ENCODE results near the gene TAS1R3. TPM values are rescaled to one million over a fixed set of nuclear protein-coding genes. Genes with fewer than 3 reads are reported as not detected.

TAS1R3 gene
- total RNA-seq, 1 experiment from 2014 or later: 0.07 TPM

GRCh38 chr1:1303736-1304135 is 27.3 kb upstream of the TAS1R3 start:
- ChIA-PET CTCF (interaction anchor here (1.7 kb wide), 1 partner anchor 181 kb away, joined by 4 read pairs; no protein-coding TSS in a partner anchor), POLR2A (no interaction called here), RAD21 (ENCODE audit: low non-redundant PET in 1 of 2, low total read pairs in 2 of 2, uncharacterized antibody in 2 of 2, unreplicated experiment in 2 of 2) (no interaction called here)
- no peak overlapping the region for H2AFZ ChIP-seq (ENCODE audit: low read depth, low read length, poor library complexity, severe bottlenecking)
- peaks cover 13% of the 10 kb centered on the region for H3K79me2 ChIP-seq (ENCODE audit: insufficient read depth, low read length)
- H3K9me2 ChIP-seq (ENCODE audit: insufficient read depth): no peaks in the 10 kb centered on the region
- no TSS peak for BruUV-seq (replicated peaks)
- H4K20me1 ChIP-seq (ENCODE audit: insufficient read depth): no peaks in the 10 kb centered on the region
- peak overlapping the region; percentile 99; the same call in 1 of the 2 replicates for H3K27ac ChIP-seq (ENCODE audit: low read depth, low read length)
- no peaks in the 10 kb centered on the region for H3K36me3 ChIP-seq (ENCODE audit: control insufficient read depth in 1 of 2, insufficient read depth in 2 of 2, low read length in 2 of 2)
- peak overlapping the region; percentile 99; the same call in 1 of the 2 replicates for H3K4me2 ChIP-seq (ENCODE audit: low read length)
- no peak overlapping the region for H3K4me3 ChIP-seq (replicated peaks in 1 of 2; ENCODE audit: low read depth in 1 of 2, low read length in 2 of 2)
- H3K9ac ChIP-seq (ENCODE audit: low read length): peak overlapping the region; percentile 79; the same call in 1 of the 2 replicates
- no peaks in the 10 kb centered on the region for H3K9me3 ChIP-seq (ENCODE audit: control insufficient read depth in 1 of 2, insufficient read depth in 1 of 2, low read depth in 1 of 2, low read length in 2 of 2)
- intact Hi-C loops (cut with micrococcal nuclease): loop anchor here (2.0 kb wide), 1 partner anchor 71 kb away; the partner anchor contains the start of gene AURKAIP1
- DNase-seq (ENCODE audit: low read depth, low spot score) (no peak), ATAC-seq (no peak)
- peaks cover 29 to 47% of the 10 kb centered on the region in 2 experiments for H3K4me1 ChIP-seq (ENCODE audit: control insufficient read depth in 1 of 2, insufficient read depth in 2 of 2, low read length in 2 of 2)
- no peaks in the 10 kb centered on the region for H3K27me3 ChIP-seq (ENCODE audit: insufficient read depth, low read length)
- TF ChIP-seq POLR2AphosphoS5 (IDR thresholded peaks at IDR 0.05; ENCODE audit: low read depth, low read length): no peak

GRCh38 chr1:1304331-1305299 is 26.5 kb upstream of the TAS1R3 start:
- H3K79me2 ChIP-seq (ENCODE audit: insufficient read depth, low read length): peaks cover 21% of the 10 kb centered on the region

More at GRCh38 chr1:1304331-1305299, 26.5 kb upstream of the TAS1R3 start:
- H3K9me2 ChIP-seq (ENCODE audit: insufficient read depth): no peaks in the 10 kb centered on the region
- H3K9ac ChIP-seq (ENCODE audit: low read length): peak overlapping the region; percentile 79
- POLR2A ChIA-PET: interaction anchor here (1.1 to 1.2 kb wide), 2 partner anchors 71 to 230 kb away, joined by 4 to 5 read pairs; partner anchors contain the start of genes AURKAIP1 and RNF223
- intact Hi-C loops (cut with micrococcal nuclease): loop anchor here (2.0 to 5.0 kb wide), 2 partner anchors 43 to 70 kb away; partner anchors contain the start of genes AURKAIP1 and DVL1
- H2AFZ ChIP-seq (ENCODE audit: low read depth, low read length, poor library complexity, severe bottlenecking): no peak overlapping the region
- no peak for DNase-seq (ENCODE audit: low read depth, low spot score)
- no peaks in the 10 kb centered on the region for H3K9me3 ChIP-seq (ENCODE audit: control insufficient read depth in 1 of 2, insufficient read depth in 1 of 2, low read depth in 1 of 2, low read length in 2 of 2)
- peaks cover 29 to 50% of the 10 kb centered on the region in 2 experiments for H3K4me1 ChIP-seq (ENCODE audit: control insufficient read depth in 1 of 2, insufficient read depth in 2 of 2, low read length in 2 of 2)
- peak; percentile 44 for ATAC-seq
- TF ChIP-seq ZBTB33 (IDR thresholded peaks at IDR 0.05; ENCODE audit: extremely low read depth, insufficient replicate concordance, low read length) (no peak), POLR2AphosphoS5 (IDR thresholded peaks at IDR 0.05; ENCODE audit: low read depth, low read length) (peak; percentile 44), POLR2A (IDR thresholded peaks at IDR 0.05; ENCODE audit: borderline replicate concordance, extremely low read depth, insufficient read depth, insufficient read length) (peak; percentile 23), ZFX (IDR thresholded peaks at IDR 0.05) (peak; percentile 77; the same call in 1 of the 2 replicates)
- no TSS peak for BruUV-seq (replicated peaks)
- peak overlapping the region; percentile 99 for H3K4me2 ChIP-seq (ENCODE audit: low read length)
- H3K27me3 ChIP-seq (ENCODE audit: insufficient read depth, low read length): no peaks in the 10 kb centered on the region
- H3K36me3 ChIP-seq (ENCODE audit: control insufficient read depth in 1 of 2, insufficient read depth in 2 of 2, low read length in 2 of 2): no peaks in the 10 kb centered on the region
- peak overlapping the region; percentile 60 to 86 for H3K4me3 ChIP-seq (replicated peaks in 1 of 2; ENCODE audit: low read depth in 1 of 2, low read length in 2 of 2)
- CTCF ChIA-PET: interaction anchor here (0.7 to 1.7 kb wide), 4 partner anchors 13 to 200 kb away, joined by 3 to 16 read pairs (median 4); no protein-coding TSS in a partner anchor
- H3K27ac ChIP-seq (ENCODE audit: low read depth, low read length): peak overlapping the region; percentile 99
- H4K20me1 ChIP-seq (ENCODE audit: insufficient read depth): no peaks in the 10 kb centered on the region
- RAD21 ChIA-PET (ENCODE audit: low non-redundant PET in 1 of 2, low total read pairs in 2 of 2, uncharacterized antibody in 2 of 2, unreplicated experiment in 2 of 2): interaction anchor here in 1 of 2 experiments (1.1 kb wide), 1 partner anchor 13 kb away, joined by 3 read pairs; no protein-coding TSS in a partner anchor

All from HCT116 (cell line).